CD4-positive, alpha-beta T cell treated with Interleukin-21 for 1 hour (primary cell): ENCODE results near the gene POU2F1.
"Not testable (repeated sequence)": the region's sequence is repeated elsewhere in the genome, so short reads cannot be mapped to it uniquely, and the experiment has no call there.

Source experiments
- DNase-seq: peaks from one replicate; pipeline ENCODE4 v3.0.0-alpha.2; 2020

The POU2F1 gene

GRCh38 chr1:167233373-167233772 is 12.7 kb downstream of the POU2F1 start:
- no peak for DNase-seq

GRCh38 chr1:167237000-167237399 is 16.3 kb downstream of the POU2F1 start:
- no peak for DNase-seq

DNA sequence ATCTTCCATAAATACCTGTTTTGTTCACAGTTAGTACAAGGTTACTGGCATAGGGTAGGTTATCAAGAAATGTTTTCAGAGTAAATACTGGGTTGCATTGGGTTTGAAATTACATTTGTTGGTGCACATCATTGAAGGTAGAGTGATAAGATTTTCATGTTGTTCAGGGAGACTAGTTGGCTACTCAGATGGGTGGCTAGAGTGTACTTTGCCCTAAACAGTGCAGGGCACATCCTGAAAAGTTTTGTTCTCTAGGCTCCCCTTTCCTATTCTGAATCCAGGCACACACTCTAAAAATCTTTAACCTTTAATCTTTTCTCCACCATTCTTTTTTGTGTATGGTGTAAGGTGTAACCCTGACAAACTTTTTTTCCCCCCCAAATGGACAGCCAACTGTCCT is 18.0 kb downstream of the POU2F1 start:
- no peak for DNase-seq

GRCh38 chr1:167239257-167239656 is 18.6 kb downstream of the POU2F1 start:
- no peak for DNase-seq

DNA sequence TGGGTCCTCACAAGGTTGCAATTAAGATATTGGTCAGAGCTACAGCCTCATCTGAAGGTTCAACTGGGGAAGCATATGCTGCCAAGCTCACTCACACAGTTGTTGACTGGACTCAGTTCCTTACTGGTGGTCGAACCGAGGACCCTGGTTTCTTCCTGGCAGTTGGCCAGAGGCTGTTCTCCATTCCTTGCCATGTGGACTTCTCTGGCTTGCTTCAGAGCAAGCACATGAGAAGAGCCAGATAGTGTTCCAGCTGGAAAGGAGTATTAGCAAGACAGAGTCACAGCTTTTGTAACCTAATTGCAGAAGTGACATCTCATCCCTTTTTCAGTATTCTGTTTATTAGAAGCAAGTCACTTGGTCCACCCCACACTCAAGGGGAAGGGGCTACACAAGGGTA is 23.6 kb downstream of the POU2F1 start:
- no peak for DNase-seq

DNA sequence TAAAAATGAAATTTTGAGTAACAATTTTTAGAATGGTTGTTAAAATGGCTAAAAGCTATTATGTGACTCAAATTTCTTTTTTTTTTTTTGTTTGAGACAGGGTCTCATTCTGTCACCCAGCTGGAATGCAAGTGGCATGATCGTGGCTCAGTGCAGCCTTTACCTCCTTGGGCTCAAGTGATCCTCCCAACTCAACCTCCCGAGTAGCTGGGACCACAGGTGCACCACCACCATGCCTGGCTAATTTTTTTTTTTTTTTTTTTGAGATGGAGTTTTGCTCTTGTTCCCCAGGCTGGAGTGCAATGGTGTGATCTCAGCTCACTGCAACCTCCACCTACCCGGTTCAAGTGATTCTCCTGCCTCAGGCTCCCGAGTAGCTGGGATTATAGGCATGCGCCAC is 24.5 kb downstream of the POU2F1 start:
- not testable (repeated sequence) for DNase-seq

DNA sequence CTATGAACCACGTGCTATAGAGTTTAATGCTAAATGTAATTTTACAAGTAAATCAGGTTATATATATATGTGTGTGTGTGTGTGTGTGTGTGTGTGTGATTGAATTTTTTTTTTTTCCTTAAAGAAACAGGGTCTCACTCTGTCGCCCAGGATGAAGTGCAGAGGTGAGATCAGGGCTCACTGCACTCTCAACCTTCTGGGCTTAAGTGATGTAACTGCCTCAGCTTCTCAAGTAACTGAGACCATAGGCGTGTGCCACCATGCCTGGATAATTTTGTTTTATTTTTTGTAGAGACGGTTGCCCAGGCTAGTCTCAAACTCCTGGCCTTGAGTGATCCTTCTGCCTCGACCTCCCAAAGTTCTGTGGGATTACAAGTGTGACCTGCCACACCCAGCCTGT is 26.3 kb downstream of the POU2F1 start:
- no peak for DNase-seq

DNA sequence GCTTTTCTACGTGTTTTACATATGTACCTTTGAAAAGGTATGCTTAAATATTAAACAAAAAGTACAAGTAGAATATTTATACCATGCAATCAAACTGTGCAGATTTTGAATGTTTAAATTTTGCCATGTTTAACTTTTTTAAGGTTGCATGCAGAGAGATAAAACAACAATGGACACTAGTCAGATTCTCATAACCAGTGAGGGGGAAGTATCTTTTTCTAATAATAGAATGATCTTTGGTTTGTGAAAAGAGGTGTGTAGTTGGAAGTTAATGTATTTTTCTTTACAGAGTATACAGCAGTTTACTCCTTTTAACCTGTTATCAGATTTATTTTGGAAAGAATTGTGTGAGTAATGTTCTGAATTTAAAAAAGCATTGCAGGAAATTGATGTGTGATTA is 27.1 kb downstream of the POU2F1 start:
- DNase-seq, result no peak

DNA sequence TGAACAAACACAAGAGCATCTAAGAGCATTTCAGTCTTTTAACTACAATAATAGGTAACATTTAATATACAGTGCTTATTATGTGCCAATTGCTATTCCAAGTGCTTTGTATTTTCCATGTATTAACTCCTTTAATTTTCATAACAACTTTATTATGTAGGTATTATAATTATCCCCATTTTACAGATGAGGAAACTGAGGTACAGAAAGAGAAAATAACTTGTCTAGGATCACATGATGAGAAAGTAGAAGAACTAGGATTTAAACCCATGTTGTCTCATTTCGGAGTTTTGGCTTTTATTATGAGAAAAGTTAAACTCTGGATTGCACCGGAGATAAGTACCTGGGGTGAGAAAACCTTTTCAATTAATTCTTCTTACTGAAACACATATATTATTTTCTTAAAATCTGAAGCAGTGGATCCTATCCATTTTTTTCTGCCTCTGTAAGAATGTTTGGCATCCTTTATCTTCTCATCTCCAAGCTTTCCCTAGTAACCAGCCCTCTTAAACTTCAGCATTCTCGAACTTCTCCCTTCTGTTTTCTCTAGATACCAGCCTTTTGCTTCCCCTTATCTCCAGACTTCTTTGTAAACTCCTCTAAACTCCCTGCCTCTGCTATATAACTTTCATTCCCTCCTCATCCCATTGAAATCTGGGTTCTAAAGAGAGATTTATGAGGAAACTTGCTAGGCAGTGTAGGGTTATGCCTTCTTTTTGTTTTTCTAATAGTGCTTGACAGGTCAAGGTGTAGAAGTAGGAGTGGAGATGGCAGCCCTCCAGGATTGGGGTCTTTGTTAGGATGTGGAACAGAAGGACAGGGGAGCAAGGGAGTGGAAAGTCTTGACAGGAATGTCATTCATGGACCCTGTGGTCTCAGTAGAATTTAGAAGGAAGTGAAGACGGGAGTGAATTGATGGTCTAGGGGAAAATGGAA is 28.3 kb downstream of the POU2F1 start:
- DNase-seq, result no peak

DNA sequence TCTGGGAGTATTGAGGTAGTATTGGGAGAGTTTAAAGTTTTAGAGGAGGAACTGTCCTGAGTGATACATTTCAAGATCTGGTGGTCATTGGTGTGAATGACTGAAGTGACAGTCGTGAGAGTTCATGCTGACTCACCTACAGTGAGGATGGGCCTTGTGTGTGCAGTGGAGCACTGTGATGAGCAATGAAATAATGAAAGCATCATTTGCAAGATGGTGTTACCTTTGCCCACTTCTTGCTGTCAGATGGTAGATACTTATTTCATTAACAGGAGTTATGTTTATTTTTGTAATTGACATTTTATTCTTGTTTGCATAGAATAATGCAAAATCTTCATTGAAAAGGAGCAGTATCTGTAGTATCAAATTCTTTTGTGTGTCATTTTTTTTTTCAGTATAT is 29.0 kb downstream of the POU2F1 start:
- DNase-seq, result no peak

- DNase-seq, result no peak
Measured at GRCh38 chr1:167250482-167250881, 29.8 kb downstream of the POU2F1 start.

GRCh38 chr1:167251472-167251871 is 30.8 kb downstream of the POU2F1 start:
- DNase-seq, result no peak

DNA sequence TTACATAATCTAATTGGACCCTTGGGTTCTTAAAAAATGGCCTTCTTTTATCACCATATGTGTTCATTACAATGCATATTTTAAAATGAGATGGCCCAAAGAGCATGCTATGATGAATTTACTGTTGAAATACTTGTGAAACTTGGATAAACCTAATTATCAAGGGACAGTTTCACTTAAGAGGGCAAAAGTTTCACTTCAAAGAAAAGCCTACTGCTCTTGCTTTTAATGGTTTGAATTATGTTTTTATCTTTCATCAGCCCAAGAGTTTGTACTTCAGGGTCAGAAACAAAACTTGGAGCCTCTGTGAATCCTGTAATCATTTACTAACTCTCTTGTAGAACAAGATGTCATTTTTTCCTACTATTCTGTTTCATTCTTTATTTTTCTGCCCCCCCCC is 32.3 kb downstream of the POU2F1 start:
- DNase-seq, result no peak

GRCh38 chr1:167258858-167259257 is 38.2 kb downstream of the POU2F1 start:
- no peak for DNase-seq

DNA sequence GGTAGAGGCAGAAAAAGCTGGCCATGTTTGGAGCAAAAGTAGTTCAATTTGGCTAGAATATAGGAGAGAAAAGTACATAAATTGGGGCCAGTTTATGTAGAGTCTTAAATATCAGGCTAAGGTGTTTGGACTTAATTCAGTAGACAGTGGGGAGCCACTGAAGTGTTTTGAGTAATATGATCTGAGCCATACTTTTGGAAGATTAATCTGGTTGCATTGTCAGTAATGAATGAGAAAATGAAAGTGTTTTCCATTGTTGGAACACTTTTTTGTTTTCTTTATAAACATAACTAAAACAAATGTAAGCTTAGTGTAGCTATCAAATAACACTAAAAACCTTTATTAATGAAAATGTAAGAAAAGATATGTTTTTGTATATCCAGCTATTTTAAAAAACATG is 42.1 kb downstream of the POU2F1 start:
- no peak for DNase-seq

GRCh38 chr1:167263344-167263743 is 42.7 kb downstream of the POU2F1 start:
- DNase-seq, result no peak

DNA sequence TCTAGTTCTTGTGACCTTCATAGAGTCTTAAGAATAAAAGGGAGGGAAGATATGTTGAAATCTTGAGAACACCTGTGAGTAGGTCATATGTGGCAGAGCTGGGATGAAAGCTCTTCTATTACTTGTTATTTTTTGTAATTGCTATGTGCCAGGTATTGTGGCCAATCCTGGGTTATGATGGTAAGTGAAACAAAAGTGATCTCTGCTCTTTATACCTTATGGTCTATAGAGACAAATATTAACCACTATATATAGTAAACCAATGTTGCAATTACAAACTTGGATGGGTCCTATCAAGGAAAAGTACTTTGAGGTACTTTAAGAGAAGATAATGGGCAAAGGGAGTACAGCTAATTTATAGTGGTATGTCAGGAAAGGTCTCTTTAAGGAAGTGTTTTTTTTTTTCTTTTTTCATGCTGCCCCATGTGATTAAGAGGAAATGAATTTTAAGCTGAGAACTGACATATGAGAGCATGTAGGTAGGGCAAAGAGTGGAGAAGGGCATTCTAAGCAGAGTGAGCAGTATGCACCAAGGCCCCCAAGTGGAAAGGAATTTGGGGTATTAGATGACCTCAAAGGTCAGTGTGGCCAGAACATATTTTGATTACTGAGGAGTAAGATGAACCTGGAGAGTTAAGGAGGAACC is 43.3 kb downstream of the POU2F1 start:
- peak; percentile 19 for DNase-seq

GRCh38 chr1:167266965-167267364 is 46.3 kb downstream of the POU2F1 start:
- DNase-seq, result no peak

DNA sequence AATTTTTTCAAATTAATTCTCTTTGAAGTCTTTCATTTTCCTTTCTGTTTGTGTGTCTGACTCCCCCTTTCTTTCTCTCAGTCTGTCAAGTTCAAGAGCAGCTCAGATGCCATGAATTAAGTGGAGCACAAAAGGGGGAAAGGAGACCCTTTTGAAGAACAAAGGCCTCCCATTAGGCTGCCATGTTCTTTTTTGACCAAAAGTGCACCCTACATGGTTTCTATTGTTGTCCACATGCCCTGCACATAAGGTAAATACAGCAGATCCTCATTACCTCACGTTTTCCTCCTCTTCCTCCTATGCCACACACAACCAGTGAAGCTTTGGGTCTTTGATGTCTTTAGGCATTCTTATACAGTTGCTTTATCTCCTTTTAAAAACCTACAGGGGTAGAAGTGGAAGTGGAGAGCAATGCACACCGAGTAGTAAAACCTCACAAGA is 47.7 kb downstream of the POU2F1 start:
- no peak for DNase-seq

GRCh38 chr1:167270349-167271092 is 49.8 kb downstream of the POU2F1 start:
- DNase-seq, result no peak

DNA sequence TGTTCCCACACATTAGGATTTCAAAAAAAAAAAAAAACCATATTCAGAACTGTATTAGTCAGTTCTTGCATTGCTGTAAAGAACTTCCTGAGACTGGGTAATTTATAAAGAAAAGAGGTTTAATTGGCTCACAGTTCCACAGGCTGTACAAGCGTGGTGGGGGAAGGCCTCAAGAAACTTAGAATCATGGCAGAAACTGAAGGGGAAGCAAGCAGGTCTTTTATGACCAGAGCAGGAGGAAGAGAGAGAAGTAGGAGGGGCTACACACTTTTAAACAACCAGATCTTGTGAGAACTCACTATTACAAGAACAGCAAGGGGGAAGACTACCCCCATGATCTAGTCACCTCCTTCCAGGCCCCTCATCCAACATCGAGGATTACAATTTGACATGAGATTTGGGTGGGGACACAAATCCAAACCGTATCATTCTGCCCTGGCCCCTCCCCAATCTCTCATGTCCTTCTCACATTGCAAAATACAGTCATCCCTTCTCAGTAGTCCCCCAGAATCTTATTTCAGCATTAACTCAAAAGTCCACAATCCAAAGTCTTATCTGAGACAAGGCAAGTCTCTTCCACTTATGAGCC is 51.8 kb downstream of the POU2F1 start:
- DNase-seq, result no peak

DNA sequence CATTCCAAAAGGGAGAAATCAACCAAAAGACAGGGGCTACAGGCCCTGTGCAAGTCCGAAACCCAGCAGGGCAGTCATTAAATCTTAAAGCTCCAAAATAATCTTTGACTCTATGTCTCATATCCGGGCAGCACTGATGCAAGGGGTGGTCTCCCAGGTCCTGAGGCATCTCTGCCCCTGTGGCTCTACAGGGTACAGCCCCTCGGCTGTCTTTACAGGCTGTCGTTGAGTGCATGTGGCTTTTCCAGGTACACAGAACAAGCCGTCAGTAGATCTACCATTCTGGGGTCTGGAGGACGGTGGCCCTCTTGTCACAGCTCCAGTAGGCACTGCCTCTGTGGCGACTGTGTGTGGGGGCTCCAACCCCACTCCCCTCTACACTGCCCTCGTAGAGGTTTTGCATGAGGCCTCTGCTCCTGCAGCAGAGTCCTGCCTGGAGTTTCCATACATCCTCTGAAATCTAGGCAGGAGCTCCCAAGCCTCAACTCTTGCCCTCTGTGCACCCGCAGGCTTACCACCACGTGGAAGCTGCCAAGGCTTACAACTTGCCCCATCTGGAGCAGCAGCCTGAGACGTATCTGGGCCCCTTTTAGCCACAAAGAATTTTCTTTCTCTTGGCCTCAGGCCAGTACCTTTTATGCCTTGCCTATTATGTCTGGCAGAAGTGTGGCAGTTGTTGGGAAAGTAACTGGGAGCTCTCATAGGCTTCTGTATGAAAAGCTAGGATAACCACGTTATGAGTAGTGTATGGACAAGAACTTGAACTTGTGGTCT is 52.5 kb downstream of the POU2F1 start:
- no peak for DNase-seq
